GM12875 (cell line): Measurements from ENCODE around the gene OR10H5.
A peak's percentile ranks its signal among the peaks of the same experiment; 100 is the strongest.
"Not testable (repeated sequence)": the region's sequence is repeated elsewhere in the genome, so short reads cannot be mapped to it uniquely, and the experiment has no call there.

ENCODE experiments used
- H3K4me3 ChIP-seq: one replicate; pipeline ENCODE4 v1.5.1; 2011; ENCODE audit warnings: low read depth, low read length, control low read depth
- CTCF ChIP-seq: IDR thresholded peaks from 2 replicates; pipeline ENCODE4 v1.5.1; 2011; ENCODE audit warnings: low read depth, mild to moderate bottlenecking, control low read depth, inconsistent platforms, low read length, moderate library complexity, borderline replicate concordance; ENCODE audit not compliant: insufficient read depth

OR10H5 gene

GRCh38 chr19:15840833-15841232 is 53.4 kb downstream of the OR10H5 start:
- no peak overlapping the region for H3K4me3 ChIP-seq
- TF ChIP-seq CTCF: no peak

- peak; percentile 37; the same call in 1 of the 2 replicates for TF ChIP-seq CTCF
- H3K4me3 ChIP-seq: no peak overlapping the region
Measured at GRCh38 chr19:15841875-15842569, 54.6 kb downstream of the OR10H5 start.

GRCh38 chr19:15843203-15843893 is 55.9 kb downstream of the OR10H5 start:
- no peak overlapping the region for H3K4me3 ChIP-seq
- no peak for TF ChIP-seq CTCF

GRCh38 chr19:15843894-15844222 is 56.4 kb downstream of the OR10H5 start:
- H3K4me3 ChIP-seq: not testable (repeated sequence)

- no peak for TF ChIP-seq CTCF
Measured at GRCh38 chr19:15846923-15847322, 59.5 kb downstream of the OR10H5 start.

GRCh38 chr19:15850385-15850784 is 62.9 kb downstream of the OR10H5 start:
- no peak for TF ChIP-seq CTCF
- no peak overlapping the region for H3K4me3 ChIP-seq

More at GRCh38 chr19:15846923-15847322, 59.5 kb downstream of the OR10H5 start:
- no peak overlapping the region for H3K4me3 ChIP-seq
